IPS-18c (cell line): ENCODE measurements around the gene PCGF2.

Experiments
- H3K4me3 ChIP-seq: 2 replicates; pipeline ENCODE4 v1.7.0; 2013; ENCODE audit warnings: low read depth, mild to moderate bottlenecking, low read length, moderate library complexity; ENCODE audit not compliant: insufficient read depth
- H3K9me3 ChIP-seq: one replicate; pipeline ENCODE4 v1.6.1; 2013; ENCODE audit warnings: mild to moderate bottlenecking, low read length, moderate library complexity; ENCODE audit not compliant: control insufficient read depth, insufficient read depth

The PCGF2 gene

GRCh38 chr17:38761612-38762011, 13.5 kb upstream of the PCGF2 start:
- no peak overlapping the region for H3K4me3 ChIP-seq

GRCh38 chr17:38753071-38753506, 5.0 kb upstream of the PCGF2 start:
- peaks cover 2% of the 10 kb centered on the region for H3K9me3 ChIP-seq
- H3K4me3 ChIP-seq: peak overlapping the region; percentile 99

More at GRCh38 chr17:38761612-38762011, 13.5 kb upstream of the PCGF2 start:
- no peaks in the 10 kb centered on the region for H3K9me3 ChIP-seq

GRCh38 chr17:38752308-38753070, 4.4 kb upstream of the PCGF2 start, which contains the start of gene PSMB3:
TSS of gene PSMB3 (plus strand) at chr17:38752741. CDS start at chr17:38752827, 86 bp downstream.
- Histone ChIP-seq H3K4me3 (peak within 1 kb of the TSS; percentile 99), H3K9me3 (peaks cover 2% of the 10 kb centered on the region)

GRCh38 chr17:38751808-38752307, 3.7 kb upstream of the PCGF2 start:
- Histone ChIP-seq H3K9me3 (peaks cover 5% of the 10 kb centered on the region), H3K4me3 (peak overlapping the region; percentile 99)

GRCh38 chr17:38751144-38751807, 3.1 kb upstream of the PCGF2 start:
- Histone ChIP-seq H3K4me3 (peak overlapping the region; percentile 99), H3K9me3 (peaks cover 5% of the 10 kb centered on the region)

GRCh38 chr17:38750312-38751121, 2.4 kb upstream of the PCGF2 start:
- Histone ChIP-seq H3K4me3 (peak overlapping the region; percentile 99), H3K9me3 (peaks cover 5% of the 10 kb centered on the region)

- Histone ChIP-seq H3K4me3 (peak overlapping the region; percentile 99), H3K9me3 (peaks cover 5% of the 10 kb centered on the region)
These were observed 1.8 kb upstream of the PCGF2 start for GRCh38 chr17:38750044-38750311.

- peak overlapping the region; percentile 99 for H3K4me3 ChIP-seq
- H3K9me3 ChIP-seq: peaks cover 5% of the 10 kb centered on the region
These were observed 1.3 kb upstream of the PCGF2 start for GRCh38 chr17:38749223-38750043.

- Histone ChIP-seq H3K9me3 (peaks cover 5% of the 10 kb centered on the region), H3K4me3 (peak overlapping the region; percentile 99)
These were observed 721 bp upstream of the PCGF2 start for GRCh38 chr17:38748892-38749222.

GRCh38 chr17:38747463-38748148, 530 bp downstream of the PCGF2 start:
- peak overlapping the region; percentile 96 for H3K4me3 ChIP-seq

GRCh38 chr17:38746849-38747462, 1.2 kb downstream of the PCGF2 start:
- peaks cover 5% of the 10 kb centered on the region for H3K9me3 ChIP-seq
- peak overlapping the region; percentile 96 for H3K4me3 ChIP-seq

More at GRCh38 chr17:38747463-38748148, 530 bp downstream of the PCGF2 start:
- peaks cover 5% of the 10 kb centered on the region for H3K9me3 ChIP-seq

GRCh38 chr17:38746004-38746848, 1.9 kb downstream of the PCGF2 start:
- Histone ChIP-seq H3K9me3 (peaks cover 5% of the 10 kb centered on the region), H3K4me3 (peak overlapping the region; percentile 96)

- Histone ChIP-seq H3K4me3 (0 out of 2 replicates have a peak overlapping the region, but pooled peaks have one; percentile 20), H3K9me3 (peaks cover 5% of the 10 kb centered on the region)
These were observed 2.6 kb downstream of the PCGF2 start for GRCh38 chr17:38745545-38745944.

- H3K9me3 ChIP-seq: peaks cover 2% of the 10 kb centered on the region
- H3K4me3 ChIP-seq: peak overlapping the region; percentile 20
These were observed 4.5 kb downstream of the PCGF2 start for GRCh38 chr17:38743556-38744171.
